GM11168 (cell line): ENCODE measurements around the gene SLC45A3.

Experiments used
- in situ Hi-C: fragments of 300-500 bp; cut with MboI; formaldehyde crosslinking; loops from one replicate; pipeline ENCODE4 v1.12.0; 2022; ENCODE audit warnings: low sequenced_read_pairs; ENCODE audit not compliant: unreplicated experiment

Gene SLC45A3

GRCh38 chr1:205670611-205671430 is 9.5 kb downstream of the SLC45A3 start:
- in situ Hi-C loops, result no loop called here

- in situ Hi-C loops, result no loop called here
Observed at GRCh38 chr1:205670150-205670446, 10.2 kb downstream of the SLC45A3 start.

- in situ Hi-C loops, result no loop called here
Observed at GRCh38 chr1:205669341-205670149, 10.8 kb downstream of the SLC45A3 start.

DNA sequence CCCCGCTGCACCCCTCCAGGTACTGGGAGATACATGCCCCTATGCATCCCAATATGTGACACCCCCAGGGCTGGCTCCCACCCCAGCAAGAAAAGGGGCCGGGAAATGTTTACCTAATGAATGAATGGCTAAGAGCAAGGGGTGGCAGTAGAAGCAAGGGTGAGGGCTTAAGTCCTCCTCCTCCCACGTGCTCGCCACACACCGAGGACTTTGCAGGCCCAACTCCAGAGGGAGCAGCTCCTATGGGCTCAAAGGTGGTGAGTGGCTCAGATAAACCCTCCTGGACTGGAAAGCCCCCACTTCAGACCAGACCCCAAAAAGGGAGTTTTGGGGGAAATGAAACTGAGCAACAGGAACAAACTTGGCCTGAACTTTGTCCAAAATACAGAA is 11.4 kb downstream of the SLC45A3 start:
- in situ Hi-C loops, result no loop called here

DNA sequence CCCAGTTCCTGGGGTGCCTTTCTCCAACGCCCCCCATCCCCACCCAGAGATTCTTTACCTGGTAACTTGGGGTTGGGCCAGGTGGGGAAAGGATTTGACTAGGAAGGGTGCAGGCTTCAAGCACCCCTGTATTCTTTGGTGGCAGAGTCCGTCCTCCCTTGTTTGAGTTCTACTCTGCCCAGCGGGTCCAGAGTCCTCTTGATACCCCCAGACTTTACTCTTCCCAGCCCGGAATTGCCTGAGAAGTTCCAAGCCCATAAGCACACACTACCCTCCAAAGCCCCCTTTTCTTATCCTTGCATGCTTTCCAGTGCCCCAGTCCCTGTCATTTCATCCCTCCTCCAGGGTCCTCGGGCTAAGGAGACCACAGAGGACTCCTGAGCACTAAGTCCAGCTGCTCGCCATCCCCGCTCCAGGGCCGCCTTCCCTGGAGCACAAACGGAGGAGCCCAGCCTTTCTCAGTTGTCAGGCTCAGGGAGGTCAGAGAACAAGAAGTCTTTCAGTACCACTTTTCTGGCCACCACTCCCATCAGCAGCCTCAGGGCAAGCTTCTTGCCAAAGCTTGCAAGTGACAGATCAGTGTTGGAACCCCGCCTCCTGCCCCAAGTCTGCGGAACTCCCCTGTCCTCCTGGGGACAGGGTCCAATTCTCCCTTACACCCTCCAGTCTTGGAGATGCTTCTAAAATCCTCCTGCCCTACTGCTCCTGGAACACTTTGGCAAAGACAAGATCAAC is 12.2 kb downstream of the SLC45A3 start:
- in situ Hi-C loops, result no loop called here

- in situ Hi-C loops, result no loop called here
Observed at GRCh38 chr1:205666372-205667166, 13.7 kb downstream of the SLC45A3 start.

- in situ Hi-C loops, result no loop called here
Observed at GRCh38 chr1:205665201-205666045, 14.9 kb downstream of the SLC45A3 start.

GRCh38 chr1:205664399-205665017 is 15.8 kb downstream of the SLC45A3 start:
- in situ Hi-C loops, result no loop called here

- in situ Hi-C loops, result no loop called here
Observed at GRCh38 chr1:205663286-205663936, 16.9 kb downstream of the SLC45A3 start.

GRCh38 chr1:205662791-205663190 is 17.5 kb downstream of the SLC45A3 start:
- in situ Hi-C loops, result no loop called here

- in situ Hi-C loops, result no loop called here
Observed at GRCh38 chr1:205662135-205662738, 18.1 kb downstream of the SLC45A3 start.

DNA sequence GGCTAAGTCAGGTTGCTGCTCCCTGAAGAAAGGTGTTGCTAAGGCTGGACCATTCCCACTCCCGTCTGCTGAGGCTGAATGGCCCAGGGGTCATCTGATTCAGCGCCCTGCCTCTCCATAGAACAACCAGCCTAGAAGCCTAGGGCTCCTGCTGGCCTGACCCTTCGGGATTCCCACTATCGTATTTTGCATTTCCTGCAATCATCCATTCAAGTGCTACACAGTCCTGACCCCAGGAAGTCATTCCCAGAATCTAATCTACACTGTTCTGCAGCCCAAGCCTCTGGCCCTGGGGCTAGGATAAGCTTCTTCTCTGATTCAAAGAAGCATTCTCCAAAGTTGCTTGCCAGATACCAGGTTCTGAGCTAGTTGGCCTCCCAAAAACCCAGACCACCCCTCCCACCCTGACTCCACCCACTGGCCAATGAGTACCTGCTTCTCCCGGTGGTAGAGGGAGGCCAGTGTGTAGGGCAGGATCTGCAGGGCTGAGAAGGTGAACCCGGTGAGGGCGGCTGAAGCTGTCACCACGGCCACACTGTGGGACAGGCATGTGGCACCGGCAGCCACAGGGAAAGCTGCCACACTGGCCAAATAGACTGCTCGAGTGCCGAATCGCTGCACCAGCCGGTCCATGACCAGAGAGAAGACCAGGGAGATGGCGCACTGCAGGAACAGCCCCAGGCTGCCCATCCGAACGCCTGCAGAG is 18.7 kb downstream of the SLC45A3 start:
- in situ Hi-C loops, result no loop called here

GRCh38 chr1:205660361-205660760 is 19.9 kb downstream of the SLC45A3 start:
- in situ Hi-C loops, result no loop called here

- in situ Hi-C loops, result loop anchor here (5.0 kb wide), 1 partner anchor 53 kb away; no protein-coding TSS in a partner anchor
Observed at GRCh38 chr1:205658943-205659581, 21.2 kb downstream of the SLC45A3 start.

GRCh38 chr1:205656236-205656635 is 24.1 kb downstream of the SLC45A3 start:
- in situ Hi-C loops, result loop anchor here (5.0 kb wide), 1 partner anchor 56 kb away; no protein-coding TSS in a partner anchor

GRCh38 chr1:205652984-205653383 is 27.3 kb downstream of the SLC45A3 start:
- in situ Hi-C loops, result loop anchor here (5.0 kb wide), 1 partner anchor 126 kb away; no protein-coding TSS in a partner anchor

- in situ Hi-C loops, result loop anchor here (5.0 kb wide), 1 partner anchor 123 kb away; no protein-coding TSS in a partner anchor
Observed at GRCh38 chr1:205650241-205650640, 30.1 kb downstream of the SLC45A3 start.
